ENCODE results near the gene PERM1.

Gene PERM1

DNA sequence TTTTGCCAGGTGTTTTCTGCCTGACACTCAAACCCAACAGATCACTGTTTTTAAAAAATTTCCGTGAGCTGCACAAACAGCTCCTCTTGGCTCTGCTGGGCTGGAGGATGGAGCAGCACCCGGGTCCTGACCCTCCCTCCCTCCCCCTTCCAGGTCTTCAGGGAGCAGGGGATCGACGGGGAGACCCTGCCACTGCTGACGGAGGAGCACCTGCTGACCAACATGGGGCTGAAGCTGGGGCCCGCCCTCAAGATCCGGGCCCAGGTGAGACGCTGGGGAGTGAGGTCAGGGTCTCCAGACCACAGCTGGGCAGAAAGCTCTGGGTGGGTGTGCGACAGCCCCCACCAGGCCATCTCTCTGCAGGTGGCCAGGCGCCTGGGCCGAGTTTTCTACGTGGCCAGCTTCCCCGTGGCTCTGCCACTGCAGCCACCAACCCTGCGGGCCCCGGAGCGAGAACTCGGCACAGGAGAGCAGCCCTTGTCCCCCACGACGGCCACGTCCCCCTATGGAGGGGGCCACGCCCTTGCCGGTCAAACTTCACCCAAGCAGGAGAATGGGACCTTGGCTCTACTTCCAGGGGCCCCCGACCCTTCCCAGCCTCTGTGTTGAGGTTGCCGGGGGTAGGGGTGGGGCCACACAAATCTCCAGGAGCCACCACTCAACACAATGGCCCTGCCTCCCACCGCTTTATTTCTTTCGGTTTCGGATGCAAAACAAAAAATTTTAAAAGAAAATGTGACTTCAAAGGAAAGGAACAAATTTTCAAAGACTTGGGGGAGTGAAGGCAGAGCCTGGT, 38.1 kb downstream of the PERM1 start:
- DNase-seq: no peak

DNA sequence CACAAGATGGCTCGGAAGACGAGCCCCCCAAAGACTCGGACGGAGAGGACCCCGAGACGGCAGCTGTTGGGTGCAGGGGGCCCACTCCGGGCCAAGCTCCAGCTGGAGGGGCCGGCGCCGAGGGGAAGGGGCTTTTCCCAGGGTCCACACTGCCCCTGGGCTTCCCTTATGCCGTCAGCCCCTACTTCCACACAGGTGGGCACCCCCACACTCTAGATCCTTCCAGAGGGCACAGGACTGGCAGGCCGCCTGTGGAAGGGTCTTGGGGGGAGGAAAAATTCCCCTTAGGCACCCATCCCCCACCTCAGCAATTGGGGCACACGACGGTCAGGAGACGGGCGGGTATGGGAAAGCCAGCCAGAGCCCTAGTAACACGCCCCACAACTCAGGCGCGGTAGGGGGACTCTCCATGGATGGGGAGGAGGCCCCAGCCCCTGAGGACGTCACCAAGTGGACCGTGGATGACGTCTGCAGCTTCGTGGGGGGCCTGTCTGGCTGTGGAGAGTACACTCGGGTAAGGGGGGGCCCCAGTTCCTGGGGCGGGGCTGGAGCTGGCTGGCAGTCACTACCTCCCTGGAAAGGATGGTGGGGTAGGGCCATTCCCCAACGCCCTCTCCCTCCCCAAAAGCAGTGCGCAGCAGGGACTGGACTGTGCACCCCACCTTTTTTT, 38.9 kb downstream of the PERM1 start:
- DNase-seq: no peak

DNA sequence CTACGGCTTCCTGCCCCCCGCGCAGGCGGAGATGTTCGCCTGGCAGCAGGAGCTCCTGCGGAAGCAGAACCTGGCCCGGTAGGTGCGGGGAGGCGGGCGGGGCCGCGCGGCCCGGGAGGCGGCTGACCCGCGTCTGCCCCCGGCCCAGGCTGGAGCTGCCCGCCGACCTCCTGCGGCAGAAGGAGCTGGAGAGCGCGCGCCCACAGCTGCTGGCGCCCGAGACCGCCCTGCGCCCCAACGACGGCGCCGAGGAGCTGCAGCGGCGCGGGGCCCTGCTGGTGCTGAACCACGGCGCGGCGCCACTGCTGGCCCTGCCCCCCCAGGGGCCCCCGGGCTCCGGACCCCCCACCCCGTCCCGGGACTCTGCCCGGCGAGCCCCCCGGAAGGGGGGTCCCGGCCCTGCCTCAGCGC, 39.5 kb downstream of the PERM1 start:
- no peak for DNase-seq

DNA sequence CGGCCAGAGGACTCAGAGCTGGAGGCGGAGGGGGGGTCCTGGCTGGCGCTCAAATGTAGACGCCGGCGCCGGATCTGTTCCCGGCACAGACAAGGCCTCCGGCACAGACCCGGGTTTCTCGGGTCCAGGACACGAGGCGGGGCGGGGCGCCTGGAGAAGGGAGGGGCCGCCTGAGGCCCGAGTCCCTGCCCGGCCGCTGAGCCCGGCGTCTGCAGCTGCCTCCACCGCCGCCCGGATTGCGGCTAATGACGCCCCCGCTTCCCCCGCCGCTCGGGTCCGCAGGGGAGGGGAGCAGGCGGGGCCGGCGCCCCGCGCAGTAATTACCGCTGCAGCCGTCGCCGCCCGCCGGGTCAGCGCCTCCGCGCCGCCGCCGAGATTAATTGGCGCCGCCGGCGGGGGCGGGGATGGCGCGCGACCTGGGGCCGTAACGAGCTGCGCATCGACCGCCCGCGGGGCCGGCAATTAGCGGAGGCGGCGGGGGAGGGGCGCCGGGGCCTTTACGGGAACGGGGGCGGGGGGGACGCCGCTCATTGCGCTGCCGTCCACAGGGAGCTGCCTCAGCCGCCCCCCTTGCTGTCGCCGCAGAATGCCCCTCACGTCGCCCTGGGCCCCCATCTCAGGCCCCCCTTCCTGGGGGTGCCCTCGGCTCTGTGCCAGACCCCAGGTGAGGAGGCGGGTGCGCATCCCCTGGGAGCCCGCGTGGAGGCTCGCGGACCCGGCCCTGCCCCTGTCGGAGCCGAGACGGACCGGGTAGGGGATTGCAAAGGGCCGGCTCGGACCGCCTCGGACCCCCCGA, 40.1 kb downstream of the PERM1 start:
- no peak for DNase-seq

DNA sequence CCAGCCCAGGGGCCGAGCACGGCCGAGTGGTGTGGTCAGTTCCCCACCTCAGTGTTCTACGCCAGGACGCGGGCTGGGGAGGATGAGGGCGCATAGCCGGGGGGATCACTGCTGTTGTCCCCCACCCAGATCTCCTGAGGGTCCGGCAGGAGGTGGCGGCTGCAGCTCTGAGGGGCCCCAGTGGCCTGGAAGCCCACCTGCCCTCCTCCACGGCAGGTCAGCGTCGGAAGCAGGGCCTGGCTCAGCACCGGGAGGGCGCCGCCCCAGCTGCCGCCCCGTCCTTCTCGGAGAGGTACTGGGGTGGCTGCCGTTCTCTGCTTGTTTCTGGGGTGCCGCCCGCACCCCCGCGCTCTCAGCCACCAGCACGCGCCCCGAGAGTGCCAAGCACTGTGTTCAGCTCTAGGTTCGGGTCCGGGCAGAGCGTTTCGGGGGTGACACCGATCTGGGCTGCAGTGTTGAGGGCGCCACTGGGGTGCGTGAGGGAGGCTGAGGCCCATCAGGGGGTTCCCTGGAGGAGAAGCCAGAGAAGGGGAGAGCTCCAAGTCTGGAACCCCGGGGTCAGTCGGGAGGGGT, 40.8 kb downstream of the PERM1 start:
- DNase-seq: no peak

DNA sequence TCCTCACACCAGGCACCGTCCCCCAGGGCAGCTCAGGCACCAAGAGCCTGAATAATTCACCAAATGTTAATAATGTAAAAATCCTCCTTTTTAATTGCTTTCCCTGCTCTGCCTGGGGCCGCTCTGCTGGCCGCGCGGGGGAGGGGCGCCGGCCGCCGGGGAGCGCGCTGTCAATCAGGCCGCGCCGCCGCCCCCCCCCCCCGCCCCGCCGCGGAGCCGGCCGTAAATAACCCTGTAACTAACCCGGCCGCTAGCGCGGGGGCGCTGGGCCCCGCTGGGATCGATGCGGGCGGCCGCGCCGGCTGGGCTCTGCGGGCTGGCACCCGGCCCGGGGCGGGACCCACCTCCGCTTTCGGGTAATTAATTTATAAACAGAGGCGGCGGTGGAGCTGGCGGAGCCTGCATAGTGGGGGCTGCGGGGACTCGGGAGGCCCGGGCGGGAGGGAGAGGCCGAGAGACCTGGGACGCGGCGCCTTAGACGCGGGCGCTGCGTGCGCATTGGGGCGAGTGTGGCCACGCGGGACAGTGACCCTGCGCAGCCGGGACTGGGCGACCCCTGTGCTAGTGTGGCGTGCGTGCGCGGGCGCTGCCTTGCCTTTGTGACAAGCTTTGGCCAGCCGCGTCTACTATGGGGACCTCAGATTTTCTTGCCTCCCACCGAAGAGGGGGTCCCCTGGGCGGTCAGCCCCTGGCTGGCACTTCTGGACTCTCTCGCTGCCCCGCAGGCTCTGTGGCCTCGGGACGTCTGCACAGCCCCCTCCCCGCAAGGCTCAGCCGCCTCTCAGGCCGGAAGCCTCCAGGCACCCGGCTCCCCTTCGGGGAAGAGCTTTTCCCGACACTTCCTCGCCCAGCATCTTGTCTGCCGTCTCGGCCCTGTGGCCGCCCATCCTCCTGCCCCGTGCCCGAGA, 41.5 kb downstream of the PERM1 start:
- DNase-seq: no peak

DNA sequence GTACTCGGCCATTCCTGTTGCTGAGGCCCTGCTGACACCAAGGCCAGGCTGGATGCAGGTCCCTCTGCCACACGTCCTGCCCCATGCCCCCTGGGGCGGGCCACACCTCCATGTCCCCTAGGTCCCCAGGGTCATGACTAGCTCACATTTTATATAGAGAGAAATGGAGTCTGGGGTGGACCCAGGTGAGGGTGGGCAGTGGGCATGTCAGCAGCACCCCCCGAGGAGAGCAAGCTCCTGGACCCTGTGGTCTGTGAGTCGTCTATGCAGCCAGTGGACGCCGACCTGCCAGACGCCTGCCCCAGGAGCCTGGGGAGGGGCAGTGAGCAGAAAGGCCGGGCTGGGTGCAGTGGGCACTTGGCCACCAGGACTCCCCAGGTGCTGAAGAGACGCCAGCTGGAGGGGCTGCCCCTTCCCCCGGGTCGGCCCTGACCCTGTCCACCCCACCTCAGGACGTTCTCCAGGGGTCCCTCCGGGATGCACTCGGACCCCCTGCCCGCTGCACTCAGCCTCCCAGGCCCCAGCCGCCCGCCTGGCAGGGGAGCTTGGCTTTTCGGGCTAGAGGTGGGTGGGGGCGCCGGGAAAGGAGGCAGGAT, 42.3 kb downstream of the PERM1 start:
- DNase-seq: no peak

DNA sequence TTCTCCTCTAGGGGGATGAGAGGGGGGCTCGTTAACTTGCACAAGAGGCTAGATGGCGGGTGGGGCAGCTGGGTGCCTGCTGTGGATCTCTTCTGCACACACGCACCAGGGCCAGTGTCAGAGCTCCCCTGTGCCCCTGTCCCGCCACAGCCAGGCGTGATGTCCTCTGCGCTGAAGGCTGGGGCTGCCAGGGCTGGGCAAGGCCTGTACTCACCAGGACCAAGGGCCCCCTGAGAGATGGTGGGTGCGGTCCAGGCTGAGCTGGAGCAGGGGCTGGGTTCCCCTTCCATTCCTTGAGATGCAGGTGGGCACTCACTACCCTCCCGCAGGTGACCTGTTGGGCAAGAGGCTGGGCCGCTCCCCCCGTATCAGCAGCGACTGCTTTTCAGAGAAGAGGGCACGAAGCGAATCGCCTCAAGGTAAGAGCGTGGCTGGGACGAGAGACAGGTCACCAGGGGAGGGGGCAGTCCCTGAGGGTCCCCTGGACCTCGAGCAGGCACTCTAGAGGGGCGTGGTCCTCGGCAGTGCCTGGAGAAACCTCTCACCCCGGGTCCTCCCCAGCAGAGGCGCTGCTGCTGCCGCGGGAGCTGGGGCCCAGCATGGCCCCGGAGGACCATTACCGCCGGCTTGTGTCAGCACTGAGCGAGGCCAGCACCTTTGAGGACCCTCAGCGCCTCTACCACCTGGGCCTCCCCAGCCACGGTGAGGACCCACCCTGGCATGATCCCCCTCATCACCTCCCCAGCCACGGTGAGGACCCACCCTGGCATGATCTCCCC, 43.0 kb downstream of the PERM1 start:
- DNase-seq: no peak

DNA sequence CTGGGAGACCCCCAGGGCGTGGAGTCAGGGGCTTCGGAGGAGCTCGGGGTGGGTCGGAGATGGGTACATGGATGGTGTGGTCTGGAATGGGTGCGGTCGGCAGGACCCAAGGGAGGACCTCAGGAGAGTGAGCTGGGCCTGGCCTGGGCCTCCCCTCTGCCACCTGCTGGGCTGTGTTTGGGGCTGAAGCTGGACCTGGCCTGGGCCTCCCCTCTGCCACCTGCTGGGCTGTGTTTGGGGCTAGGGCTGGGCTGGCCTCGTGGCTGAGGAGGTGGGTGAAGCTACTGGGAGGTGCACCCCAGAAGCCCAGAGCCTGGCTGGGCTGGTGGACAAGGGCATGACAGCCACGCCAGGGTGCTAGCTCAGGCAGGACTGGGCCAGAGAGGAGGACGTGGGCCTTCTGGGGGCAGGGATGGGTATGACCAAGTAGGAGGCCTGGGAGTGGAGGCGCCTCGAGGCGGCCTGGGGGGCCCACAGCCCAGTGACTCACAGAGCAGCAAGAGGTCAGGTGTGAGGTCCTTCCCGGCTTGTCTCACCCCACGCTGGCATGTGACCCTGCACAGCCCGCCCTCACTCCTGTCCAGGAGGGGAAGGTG, 43.7 kb downstream of the PERM1 start:
- DNase-seq: no peak

DNA sequence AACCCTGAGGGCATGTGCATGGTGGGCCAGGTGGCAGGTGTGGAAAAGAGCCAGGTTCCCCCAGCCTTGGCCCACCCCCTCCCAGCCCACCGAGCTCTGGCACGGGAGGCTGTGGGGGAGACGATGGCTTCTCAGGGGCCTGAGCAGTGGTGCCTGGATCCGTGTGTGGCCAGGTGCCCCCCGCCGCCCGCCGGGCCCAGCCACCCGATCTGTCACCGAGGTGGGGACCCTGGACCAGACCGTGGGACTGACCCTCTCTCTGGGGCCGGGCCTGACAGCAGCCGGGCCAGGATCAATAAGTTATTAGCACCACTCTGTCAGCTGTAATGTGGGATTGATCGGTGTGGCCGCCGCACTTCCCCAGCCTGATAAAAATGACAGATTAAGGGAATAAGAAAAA, 44.4 kb downstream of the PERM1 start:
- DNase-seq: no peak

DNA sequence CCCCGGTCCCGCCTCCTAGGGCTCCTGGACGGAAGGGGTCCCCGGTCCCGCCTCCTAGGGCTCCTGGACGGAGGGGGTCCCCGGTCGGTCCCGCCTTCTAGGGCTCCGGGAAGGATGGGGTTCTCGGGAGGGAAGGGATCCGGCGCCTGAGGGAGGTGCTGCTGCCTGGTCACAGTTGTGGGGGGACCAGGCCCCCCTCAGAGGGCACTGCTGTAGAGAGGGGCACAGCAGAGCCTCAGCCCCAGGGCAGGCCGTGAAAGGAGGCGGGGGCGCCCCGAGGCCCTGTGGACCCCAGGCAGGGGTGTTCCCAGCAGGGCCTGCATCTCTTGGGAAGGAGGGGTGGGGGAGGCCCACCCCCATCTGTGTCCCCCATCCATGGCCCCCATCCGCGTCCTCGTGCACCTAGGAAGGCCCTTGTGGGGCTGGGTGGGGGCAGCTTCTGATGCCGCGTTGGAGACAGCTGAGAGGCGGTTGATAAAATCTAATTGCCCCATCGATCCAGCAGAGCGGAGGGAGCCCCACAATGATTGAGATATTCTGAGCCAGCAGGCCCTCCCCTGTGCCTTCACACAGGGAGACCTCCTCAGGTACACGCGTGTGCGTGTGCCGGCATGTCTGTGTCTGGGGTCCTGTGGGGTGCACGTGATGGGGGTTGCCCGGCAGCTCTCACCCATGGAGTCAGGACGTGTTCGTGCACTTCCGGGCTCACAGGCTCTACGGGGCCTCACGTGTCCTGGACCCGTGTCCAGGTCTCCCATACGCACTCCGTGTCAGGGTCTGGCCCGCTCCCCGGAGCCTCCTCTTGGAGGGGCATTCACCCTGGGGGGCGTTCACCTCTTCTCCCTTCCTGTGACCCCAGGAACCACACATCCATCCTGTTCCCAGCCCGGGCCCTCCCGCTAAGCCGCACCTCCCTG, 45.3 kb downstream of the PERM1 start:
- DNase-seq: no peak

DNA sequence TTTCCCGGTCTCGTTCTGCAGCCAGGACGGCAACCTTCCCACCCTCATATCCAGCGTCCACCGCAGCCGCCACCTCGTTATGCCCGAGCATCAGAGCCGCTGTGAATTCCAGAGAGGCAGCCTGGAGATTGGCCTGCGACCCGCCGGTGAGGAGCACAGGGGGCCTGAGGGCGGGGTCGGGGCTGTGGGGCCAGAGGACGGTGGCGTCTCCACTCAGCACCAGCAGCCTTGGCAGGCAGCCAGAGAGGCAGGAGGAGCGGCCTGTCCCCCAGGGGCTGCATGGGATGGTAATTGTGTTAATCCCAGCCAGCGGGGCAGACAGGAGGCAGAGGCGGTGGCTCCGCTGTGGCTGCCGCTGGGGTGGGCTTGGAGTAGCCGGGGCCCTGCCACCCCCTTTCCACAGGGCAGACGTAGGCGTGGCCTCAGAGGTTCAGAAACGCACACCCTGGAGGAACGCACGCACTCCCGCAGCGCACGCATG, 46.1 kb downstream of the PERM1 start:
- no peak for DNase-seq

DNA sequence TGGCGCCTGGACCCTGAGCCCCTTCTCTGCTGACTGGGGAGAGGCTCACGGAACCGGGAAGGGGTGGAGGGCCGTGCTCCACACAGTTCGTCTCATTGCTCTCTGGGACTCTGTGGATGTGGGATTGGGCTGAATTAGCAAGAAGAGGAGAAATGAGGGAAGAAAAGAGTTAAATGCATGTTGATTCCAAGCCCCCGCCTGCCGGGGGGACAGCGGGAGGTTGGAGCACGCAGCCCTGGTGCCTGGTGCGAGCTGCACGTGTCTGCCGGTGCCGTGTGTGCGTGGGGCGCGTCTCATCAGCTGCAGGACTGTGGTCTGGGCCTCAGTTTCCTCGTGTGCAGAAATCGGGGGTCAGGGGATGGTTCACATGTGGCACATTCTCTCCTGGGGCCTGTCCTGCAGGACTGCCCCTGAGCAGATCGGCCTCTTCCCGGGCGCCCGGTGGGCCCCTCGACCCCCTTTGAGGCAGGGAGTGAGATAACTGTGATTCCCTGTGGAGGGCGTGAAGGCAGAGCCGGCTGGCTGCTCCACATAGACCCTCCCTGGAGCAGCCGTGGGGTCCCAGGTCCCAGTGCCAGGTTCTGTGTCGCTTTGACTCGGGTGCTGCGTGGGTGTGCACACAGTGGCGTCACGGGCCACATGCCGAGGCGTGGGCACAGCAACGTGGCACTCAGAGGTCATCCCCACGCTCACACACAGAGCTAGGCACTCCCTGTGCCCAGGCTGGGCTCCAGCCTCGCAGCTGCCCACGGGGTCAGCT, 46.7 kb downstream of the PERM1 start:
- DNase-seq: no peak

DNA sequence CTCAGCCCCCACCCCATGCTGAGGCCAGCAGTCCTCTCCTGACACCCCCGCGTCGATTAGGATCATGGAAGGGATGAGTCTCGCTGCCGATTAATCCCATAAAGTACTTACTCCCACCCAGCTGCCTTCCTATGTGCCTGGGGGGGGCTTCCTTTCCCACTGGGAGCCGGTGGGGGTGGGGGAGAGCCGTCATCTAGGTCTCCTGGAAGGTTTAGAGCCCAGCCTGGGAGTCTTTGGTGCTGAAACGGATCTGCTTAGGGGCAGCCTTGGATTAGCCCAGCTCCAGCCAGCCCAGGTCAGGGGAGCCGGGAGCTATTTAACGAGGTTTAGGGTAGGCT, 48.3 kb downstream of the PERM1 start:
- DNase-seq: no peak

DNA sequence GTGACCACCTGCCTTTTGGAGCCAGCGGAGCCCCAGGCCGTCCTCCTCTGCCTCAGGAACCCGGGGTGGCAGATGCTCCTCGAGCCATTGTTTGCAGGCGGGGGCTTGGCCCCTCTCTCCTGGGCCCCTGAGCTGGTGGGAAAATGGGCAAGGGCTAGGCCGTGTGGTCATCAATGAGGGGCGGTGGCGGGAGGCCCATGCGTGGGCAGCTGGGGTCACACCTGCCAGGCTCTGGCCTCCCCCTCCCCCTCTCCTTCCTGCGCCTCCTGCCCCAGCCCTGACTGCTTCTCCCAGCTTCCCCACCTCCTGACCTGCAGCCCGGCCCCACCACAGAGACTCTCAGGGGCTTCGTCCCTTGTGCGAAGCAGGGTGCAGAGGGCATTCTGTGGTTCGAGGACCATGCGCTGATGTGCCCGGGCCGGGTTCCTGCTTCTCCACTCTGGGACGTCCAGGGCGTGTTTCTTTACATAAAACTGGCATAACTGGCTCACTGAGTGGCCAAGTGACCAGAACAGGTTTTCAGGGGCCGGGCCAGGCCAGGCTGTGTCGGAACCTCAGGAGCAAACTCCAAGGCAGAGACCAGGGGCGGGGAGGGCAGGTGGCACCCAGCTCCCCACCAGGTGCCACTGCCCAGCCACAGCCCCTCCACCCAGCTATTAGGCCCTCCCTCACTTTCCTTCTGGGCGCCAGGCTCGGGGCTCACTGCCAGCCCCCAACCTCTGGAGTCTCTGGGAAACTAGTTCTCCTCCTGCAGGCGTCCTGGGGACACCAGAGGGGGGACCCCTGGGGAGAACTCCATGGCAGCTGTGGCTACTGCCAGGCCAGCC, 48.9 kb downstream of the PERM1 start:
- DNase-seq: no peak

DNA sequence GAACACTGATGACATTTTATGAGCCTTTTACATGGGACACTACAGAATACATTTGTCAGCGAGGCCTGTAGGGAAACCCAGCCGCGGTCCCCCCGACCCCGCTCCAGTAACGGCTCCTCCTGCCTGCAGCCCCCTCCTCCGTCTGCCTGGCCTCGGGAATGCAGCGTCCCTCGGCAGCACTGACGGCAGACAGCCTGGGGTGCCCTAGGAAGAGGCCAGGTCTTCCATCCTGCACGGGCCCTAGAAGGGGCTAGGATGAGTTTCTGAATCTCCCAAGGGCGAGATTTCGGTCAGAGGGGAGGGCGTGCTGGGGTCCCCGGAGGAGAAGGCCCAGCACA, 49.8 kb downstream of the PERM1 start:
- DNase-seq: no peak

DNA sequence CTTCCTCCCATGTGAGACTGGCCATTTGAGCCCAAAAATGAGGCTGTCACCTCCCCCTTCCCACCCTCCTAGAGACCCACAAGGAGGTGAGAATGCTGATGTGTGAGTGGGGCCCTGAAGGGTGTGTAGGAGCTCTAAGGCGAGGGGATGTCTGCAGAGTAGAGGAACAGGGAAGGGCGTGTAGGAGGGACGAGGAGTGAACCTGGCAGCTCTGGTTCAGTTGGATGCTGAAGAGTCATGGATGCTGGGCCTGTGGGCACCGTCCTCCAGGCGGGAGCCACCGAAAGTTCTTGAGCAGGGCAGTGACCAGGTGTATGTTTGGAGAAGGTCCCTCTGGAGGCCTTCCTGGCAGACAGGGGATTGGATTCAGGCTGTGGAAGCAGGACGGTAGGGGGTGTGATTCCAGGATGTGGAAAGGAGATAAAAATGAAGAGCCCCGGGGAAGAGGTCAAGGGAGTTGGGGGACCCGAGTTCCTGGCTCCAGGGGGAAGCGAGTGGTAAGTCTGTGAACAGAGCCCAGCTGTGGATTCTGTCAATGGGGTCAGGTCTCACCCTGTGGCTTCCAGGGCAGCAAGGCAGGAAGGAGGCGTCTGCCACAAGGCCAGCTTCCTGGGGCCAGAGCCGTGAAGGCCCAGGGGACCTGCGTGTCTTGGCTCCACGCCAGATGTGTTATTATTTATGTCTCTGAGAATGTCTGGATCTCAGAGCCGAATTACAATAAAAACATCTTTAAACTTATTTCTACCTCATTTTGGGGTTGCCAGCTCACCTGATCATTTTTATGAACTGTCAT, 50.3 kb downstream of the PERM1 start:
- no peak for DNase-seq
